ENCODE data around the gene CYP2R1. TPM values are rescaled to one million over a fixed set of nuclear protein-coding genes. Genes with fewer than 3 reads are reported as not detected.

The CYP2R1 gene
- total RNA-seq, 2 donors from 2014 or later, result 7.6 to 9.3 TPM

GRCh38 chr11:14907411-14908213, 15.6 kb upstream of the CYP2R1 start:
- H3K4me1 ChIP-seq, result peaks cover 0 to 21% of the 10 kb centered on the region in 2 donors
- no peaks in the 10 kb centered on the region for H3K9me3 ChIP-seq
- TF ChIP-seq, protein P1, sequence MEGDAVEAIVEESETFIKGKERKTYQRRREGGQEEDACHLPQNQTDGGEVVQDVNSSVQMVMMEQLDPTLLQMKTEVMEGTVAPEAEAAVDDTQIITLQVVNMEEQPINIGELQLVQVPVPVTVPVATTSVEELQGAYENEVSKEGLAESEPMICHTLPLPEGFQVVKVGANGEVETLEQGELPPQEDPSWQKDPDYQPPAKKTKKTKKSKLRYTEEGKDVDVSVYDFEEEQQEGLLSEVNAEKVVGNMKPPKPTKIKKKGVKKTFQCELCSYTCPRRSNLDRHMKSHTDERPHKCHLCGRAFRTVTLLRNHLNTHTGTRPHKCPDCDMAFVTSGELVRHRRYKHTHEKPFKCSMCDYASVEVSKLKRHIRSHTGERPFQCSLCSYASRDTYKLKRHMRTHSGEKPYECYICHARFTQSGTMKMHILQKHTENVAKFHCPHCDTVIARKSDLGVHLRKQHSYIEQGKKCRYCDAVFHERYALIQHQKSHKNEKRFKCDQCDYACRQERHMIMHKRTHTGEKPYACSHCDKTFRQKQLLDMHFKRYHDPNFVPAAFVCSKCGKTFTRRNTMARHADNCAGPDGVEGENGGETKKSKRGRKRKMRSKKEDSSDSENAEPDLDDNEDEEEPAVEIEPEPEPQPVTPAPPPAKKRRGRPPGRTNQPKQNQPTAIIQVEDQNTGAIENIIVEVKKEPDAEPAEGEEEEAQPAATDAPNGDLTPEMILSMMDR (IDR thresholded peaks at IDR 0.05), result peak; percentile 56 to 80
- H3K4me3 ChIP-seq, result no peak overlapping the region
- DNase-seq (ENCODE audit: low spot score), result peak; percentile 83
- no peaks in the 10 kb centered on the region for H3K27me3 ChIP-seq
- no peak overlapping the region for H3K27ac ChIP-seq
- H3K36me3 ChIP-seq, result no peaks in the 10 kb centered on the region

- H3K27me3 ChIP-seq, result no peaks in the 10 kb centered on the region
- TF ChIP-seq, protein P1 (IDR thresholded peaks at IDR 0.05), result no peak
- H3K9me3 ChIP-seq, result no peaks in the 10 kb centered on the region
- H3K4me1 ChIP-seq, result peaks cover 0 to 21% of the 10 kb centered on the region in 2 donors
- DNase-seq (ENCODE audit: low spot score), result no peak
- no peak overlapping the region for H3K4me3 ChIP-seq
- H3K36me3 ChIP-seq, result no peaks in the 10 kb centered on the region
- no peak overlapping the region for H3K27ac ChIP-seq
These were observed 15.0 kb upstream of the CYP2R1 start for GRCh38 chr11:14906993-14907392.

DNA sequence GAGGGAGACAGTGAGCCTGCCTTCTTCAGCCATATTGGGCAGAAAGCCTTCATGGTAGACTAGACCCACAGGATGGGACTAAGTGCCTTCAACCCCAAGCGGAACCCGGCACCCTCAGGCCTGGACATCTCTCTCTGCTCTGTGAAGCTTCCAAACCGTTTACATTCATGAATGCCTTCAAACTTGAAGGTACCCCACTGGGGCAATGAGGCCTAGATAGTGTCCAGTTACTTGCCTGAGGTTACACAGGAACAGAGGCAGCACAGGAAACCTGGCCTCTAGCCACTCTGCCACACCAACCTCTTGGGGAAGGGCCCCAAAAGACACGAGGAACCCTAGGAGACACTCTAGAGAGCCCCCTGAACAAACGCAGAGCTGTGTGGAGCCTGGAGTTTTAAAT, 14.5 kb upstream of the CYP2R1 start:
- no peaks in the 10 kb centered on the region for H3K9me3 ChIP-seq
- no peaks in the 10 kb centered on the region for H3K27me3 ChIP-seq
- no peak overlapping the region for H3K27ac ChIP-seq
- DNase-seq (ENCODE audit: low spot score), result no peak
- peaks cover 0 to 21% of the 10 kb centered on the region in 2 donors for H3K4me1 ChIP-seq
- H3K36me3 ChIP-seq, result no peaks in the 10 kb centered on the region
- TF ChIP-seq, protein P1 (IDR thresholded peaks at IDR 0.05), result no peak
- H3K4me3 ChIP-seq, result no peak overlapping the region

DNA sequence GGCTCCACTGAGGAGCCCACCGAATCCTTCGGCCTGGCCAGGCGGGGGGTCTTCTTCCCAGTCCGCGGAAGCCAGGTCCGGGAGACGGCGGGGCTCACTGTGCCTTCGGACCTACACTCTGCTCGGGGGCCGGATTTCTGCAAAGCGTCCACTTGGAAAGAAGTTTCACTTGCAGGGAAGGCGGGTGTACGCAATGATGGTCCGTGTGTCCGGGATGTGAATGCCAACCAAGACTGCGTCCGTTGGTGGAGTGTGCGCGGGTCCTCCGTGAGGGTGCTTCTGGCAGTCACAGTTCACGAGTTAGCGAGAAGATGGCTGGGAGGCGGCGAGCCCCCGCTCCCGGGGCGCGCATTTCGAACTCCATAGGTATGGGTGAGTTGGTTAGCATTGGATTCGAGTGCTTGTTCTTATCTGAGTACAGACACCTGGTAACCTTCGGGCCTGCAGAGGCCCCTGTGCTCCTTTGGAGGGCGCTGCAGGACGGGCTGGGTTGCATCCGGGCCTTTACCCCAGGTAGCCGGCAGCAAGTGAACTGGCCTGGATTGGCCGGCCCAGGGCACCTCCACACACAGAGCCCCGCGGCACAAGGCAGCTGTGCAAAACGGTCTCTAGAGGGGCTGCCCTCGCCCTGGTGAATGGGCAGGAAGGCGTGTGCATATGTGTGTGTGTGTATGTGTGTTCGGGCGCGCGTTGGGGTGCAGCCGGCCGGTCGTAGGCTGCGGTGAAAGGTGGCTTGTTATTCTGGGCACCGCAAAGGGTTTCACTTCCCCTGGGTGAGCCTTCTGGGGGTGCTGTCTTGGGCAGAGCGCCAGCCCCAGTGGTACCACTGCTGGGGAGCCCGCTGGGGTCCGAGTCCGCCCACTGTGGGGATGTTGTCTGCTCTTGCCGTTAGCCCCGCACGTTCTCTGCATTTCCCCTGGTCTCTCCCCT, 13.3 kb upstream of the CYP2R1 start:
- peaks cover 0 to 21% of the 10 kb centered on the region in 2 donors for H3K4me1 ChIP-seq
- H3K27ac ChIP-seq, result peak overlapping the region in 1 of 2 donors; percentile 52
- H3K36me3 ChIP-seq, result no peaks in the 10 kb centered on the region
- no peaks in the 10 kb centered on the region for H3K27me3 ChIP-seq
- no peaks in the 10 kb centered on the region for H3K9me3 ChIP-seq
- peak; percentile 77 for DNase-seq (ENCODE audit: low spot score)
- TF ChIP-seq, protein P1 (IDR thresholded peaks at IDR 0.05), result peak; percentile 51 to 57
- peak overlapping the region; percentile 54 to 71 for H3K4me3 ChIP-seq

DNA sequence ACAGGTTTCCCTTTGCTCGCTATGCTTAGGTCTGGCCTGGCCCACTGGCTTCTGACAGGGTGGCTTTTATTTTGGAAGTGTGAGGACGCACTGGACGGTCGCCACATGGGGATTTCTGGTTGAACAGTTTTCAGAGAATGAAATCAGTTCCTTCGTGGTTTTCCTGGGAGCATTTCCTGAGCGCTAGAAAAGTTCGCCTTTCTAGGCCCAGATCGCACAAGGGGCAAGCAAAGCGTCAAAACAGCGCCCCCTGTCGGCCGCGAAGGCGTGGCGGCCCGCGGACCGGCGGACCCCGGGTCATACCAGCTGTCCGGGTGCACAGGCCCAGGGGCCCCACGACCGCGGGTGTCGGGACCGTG, 12.7 kb upstream of the CYP2R1 start:
- TF ChIP-seq, protein P1 (IDR thresholded peaks at IDR 0.05), result peak; percentile 91
- peaks cover 0 to 21% of the 10 kb centered on the region in 2 donors for H3K4me1 ChIP-seq
- DNase-seq (ENCODE audit: low spot score), result peak; percentile 89
- no peaks in the 10 kb centered on the region for H3K9me3 ChIP-seq
- peak overlapping the region; percentile 54 to 71 for H3K4me3 ChIP-seq
- H3K36me3 ChIP-seq, result no peaks in the 10 kb centered on the region
- peak overlapping the region in 1 of 2 donors; percentile 52 for H3K27ac ChIP-seq
- no peaks in the 10 kb centered on the region for H3K27me3 ChIP-seq
